Thymus (tissue), 11 donors: Measurements from ENCODE around the gene CEP95. TPM values are rescaled to one million over a fixed set of nuclear protein-coding genes. Genes with fewer than 3 reads are reported as not detected.

ENCODE experiments used
- DNase-seq, 9 donors: peaks; one replicate each; pipeline ENCODE4 v3.0.0-alpha.2; 2013; ENCODE audit warnings: low spot score in 9 of 9, low read depth in 6 of 9, missing footprints in 1 of 9
- H3K27ac ChIP-seq, 2 donors: one replicate each; pipeline ENCODE4 v1.5.1; 2013; ENCODE audit warnings: control low read depth in 1 of 2, low read depth in 1 of 2, low read length in 1 of 2, mild to moderate bottlenecking in 1 of 2, moderate library complexity in 1 of 2
- H3K27me3 ChIP-seq, 2 donors: one replicate each; pipeline ENCODE4 v1.5.1; 2013; ENCODE audit warnings: low read length in 1 of 2; ENCODE audit not compliant: control insufficient read depth in 2 of 2, insufficient read depth in 1 of 2
- H3K36me3 ChIP-seq, 2 donors: one replicate each; pipeline ENCODE4 v1.5.1; 2013; ENCODE audit warnings: low read length in 1 of 2, mild to moderate bottlenecking in 1 of 2, moderate library complexity in 1 of 2; ENCODE audit not compliant: control insufficient read depth in 2 of 2, insufficient read depth in 2 of 2
- H3K4me1 ChIP-seq, 2 donors: one replicate each; pipeline ENCODE4 v1.5.1; 2013; ENCODE audit warnings: low read length in 2 of 2; ENCODE audit not compliant: control insufficient read depth in 2 of 2, insufficient read depth in 2 of 2
- H3K4me3 ChIP-seq, 2 donors: one replicate each; pipeline ENCODE4 v1.5.1; 2013; ENCODE audit warnings: low read length in 2 of 2, control low read depth in 1 of 2, mild to moderate bottlenecking in 1 of 2
- H3K9me3 ChIP-seq, 2 donors: one replicate each; pipeline ENCODE4 v1.5.1; 2013; ENCODE audit warnings: low read length in 1 of 2, mild to moderate bottlenecking in 1 of 2; ENCODE audit not compliant: control insufficient read depth in 2 of 2, insufficient read depth in 1 of 2
- WGBS: extraction: QIAGEN DNeasy Blood & Tissue Kit; methylation state at CpG from one replicate; pipeline ENCODE4 v1.1.7; 2013; 5-methylcytosine and 5-hydroxymethylcytosine counted together
- polyA plus RNA-seq: library from polyadenylated mRNA; stranded (reverse); fragments of 200-250 nt; gene quantifications from one replicate; pipeline ENCODE4 v1.2.3, GENCODE V29; 2013
- total RNA-seq: library from RNA; stranded (reverse); fragments of 120-200 nt; gene quantifications from one replicate; pipeline ENCODE4 v1.2.4, GENCODE V29; 2013
- donor health status: healthy.

The CEP95 gene
- total and polyA plus RNA-seq, 2 donors, result 43.4 to 126 TPM

GRCh38 chr17:64504769-64505339 is 1.9 kb upstream of the CEP95 start:
- no peak for DNase-seq
- H3K4me1 ChIP-seq, result peaks cover 10 to 19% of the 10 kb centered on the region in 2 donors
- 1% methylated on average over 13 of the region's 13 CpGs for WGBS
- H3K4me3 ChIP-seq, result peak overlapping the region; percentile 87 to 96
- H3K36me3 ChIP-seq, result peaks cover 42 to 64% of the 10 kb centered on the region in 2 donors
- H3K9me3 ChIP-seq, result no peaks in the 10 kb centered on the region
- no peaks in the 10 kb centered on the region for H3K27me3 ChIP-seq
- peak overlapping the region; percentile 97 to 99 for H3K27ac ChIP-seq

GRCh38 chr17:64505340-64506200 is 1.2 kb upstream of the CEP95 start:
- Histone ChIP-seq H3K4me3 (peak overlapping the region; percentile 87 to 96), H3K4me1 (peaks cover 10 to 19% of the 10 kb centered on the region in 2 donors), H3K27ac (peak overlapping the region; percentile 97 to 99), H3K9me3 (no peaks in the 10 kb centered on the region), H3K27me3 (no peaks in the 10 kb centered on the region), H3K36me3 (peaks cover 37 to 64% of the 10 kb centered on the region in 2 donors)
- DNase-seq, result peak; percentile 77 to 96 (median 87)
- under 1% methylated on average over 76 of the region's 76 CpGs for WGBS

GRCh38 chr17:64506201-64506575 is 589 bp upstream of the CEP95 start, which contains the start of gene DDX5:
TSS of gene DDX5 (minus strand) at chr17:64506289. CDS start at chr17:64506119, 170 bp downstream.
- DNase-seq, result peak; percentile 89 to 98 (median 95)
- peak within 1 kb of the TSS; percentile 97 to 99 for H3K27ac ChIP-seq
- H3K36me3 ChIP-seq, result peaks cover 34 to 64% of the 10 kb centered on the region in 2 donors
- peaks cover 10 to 19% of the 10 kb centered on the region in 2 donors for H3K4me1 ChIP-seq
- H3K27me3 ChIP-seq, result no peaks in the 10 kb centered on the region
- no peaks in the 10 kb centered on the region for H3K9me3 ChIP-seq
- peak within 1 kb of the TSS; percentile 87 to 96 for H3K4me3 ChIP-seq
- WGBS, result under 1% methylated on average over 31 of the region's 31 CpGs

- WGBS, result under 1% methylated on average over 13 of the region's 13 CpGs
- peak overlapping the region; percentile 87 to 96 for H3K4me3 ChIP-seq
- H3K27me3 ChIP-seq, result no peaks in the 10 kb centered on the region
- DNase-seq, result peak; percentile 52 to 89 (median 68)
- H3K27ac ChIP-seq, result peak overlapping the region; percentile 97 to 99
- peaks cover 23 to 62% of the 10 kb centered on the region in 2 donors for H3K36me3 ChIP-seq
- peaks cover 10 to 14% of the 10 kb centered on the region in 2 donors for H3K4me1 ChIP-seq
- no peaks in the 10 kb centered on the region for H3K9me3 ChIP-seq
Measured at GRCh38 chr17:64507413-64507782, 621 bp downstream of the CEP95 start.

- H3K4me3 ChIP-seq, result no peak overlapping the region
- no peaks in the 10 kb centered on the region for H3K9me3 ChIP-seq
- H3K27ac ChIP-seq, result no peak overlapping the region
- no peaks in the 10 kb centered on the region for H3K27me3 ChIP-seq
- DNase-seq, result no peak
- peaks cover 9 to 10% of the 10 kb centered on the region in 2 donors for H3K4me1 ChIP-seq
- WGBS, result 98% methylated on average over 2 of the region's 2 CpGs
- H3K36me3 ChIP-seq, result peaks cover 20 to 60% of the 10 kb centered on the region in 2 donors
Measured at GRCh38 chr17:64508683-64509082, 1.9 kb downstream of the CEP95 start.

GRCh38 chr17:64509179-64509578 is 2.4 kb downstream of the CEP95 start:
- no peak for DNase-seq
- Histone ChIP-seq H3K9me3 (no peaks in the 10 kb centered on the region), H3K4me3 (no peak overlapping the region), H3K4me1 (peaks cover 5 to 7% of the 10 kb centered on the region in 2 donors), H3K27me3 (no peaks in the 10 kb centered on the region), H3K27ac (no peak overlapping the region), H3K36me3 (peaks cover 18 to 60% of the 10 kb centered on the region in 2 donors)
- 96% methylated on average over 6 of the region's 6 CpGs for WGBS

GRCh38 chr17:64515419-64515818 is 8.6 kb downstream of the CEP95 start:
- no peaks in the 10 kb centered on the region for H3K4me1 ChIP-seq
- no peak overlapping the region for H3K27ac ChIP-seq
- no peaks in the 10 kb centered on the region for H3K27me3 ChIP-seq
- 97% methylated on average over 2 of the region's 2 CpGs for WGBS
- H3K9me3 ChIP-seq, result no peaks in the 10 kb centered on the region
- no peak for DNase-seq
- peaks cover 37 to 90% of the 10 kb centered on the region in 2 donors for H3K36me3 ChIP-seq
- H3K4me3 ChIP-seq, result no peak overlapping the region

- no peak for DNase-seq
- WGBS, result 96% methylated on average over 1 of the region's 1 CpG
- peaks cover 37 to 90% of the 10 kb centered on the region in 2 donors for H3K36me3 ChIP-seq
- no peak overlapping the region for H3K4me3 ChIP-seq
- no peaks in the 10 kb centered on the region for H3K4me1 ChIP-seq
- no peaks in the 10 kb centered on the region for H3K27me3 ChIP-seq
- H3K27ac ChIP-seq, result no peak overlapping the region
- no peaks in the 10 kb centered on the region for H3K9me3 ChIP-seq
Measured at GRCh38 chr17:64515829-64516228, 9.1 kb downstream of the CEP95 start.

- no peak for DNase-seq
- H3K4me1 ChIP-seq, result no peaks in the 10 kb centered on the region
- H3K27ac ChIP-seq, result no peak overlapping the region
- H3K36me3 ChIP-seq, result peaks cover 44 to 85% of the 10 kb centered on the region in 2 donors
- H3K27me3 ChIP-seq, result no peaks in the 10 kb centered on the region
- H3K4me3 ChIP-seq, result no peak overlapping the region
- WGBS, result 98% methylated on average over 6 of the region's 6 CpGs
- no peaks in the 10 kb centered on the region for H3K9me3 ChIP-seq
Measured at GRCh38 chr17:64519601-64520000, 12.8 kb downstream of the CEP95 start.
